ENCODE data around the gene KIAA1614. TPM values are rescaled to one million over a fixed set of nuclear protein-coding genes. Genes with fewer than 3 reads are reported as not detected.

Gene KIAA1614
- total RNA-seq, 6 experiments from 2014 or later: 2.9 to 4.7 (median 3.9) TPM

GRCh38 chr1:180932378-180932777 is 19.7 kb downstream of the KIAA1614 start:
- no peak for DNase-seq
- Mint-ChIP-seq H3K4me3 (no peak overlapping the region), H3K9me3 (no peaks in the 10 kb centered on the region), H3K4me1 (ENCODE audit: low read depth) (peaks cover 6% of the 10 kb centered on the region; the same call in 1 of the 2 replicates), H3K27me3 (ENCODE audit: insufficient read depth) (peaks cover 2% of the 10 kb centered on the region; the same call in 1 of the 2 replicates), H3K27ac (no peak overlapping the region), H3K36me3 (ENCODE audit: low read depth) (no peaks in the 10 kb centered on the region)
- TF ChIP-seq CTCF (IDR thresholded peaks at IDR 0.05): no peak

GRCh38 chr1:180933141-180933540 is 20.4 kb downstream of the KIAA1614 start:
- H3K27me3 Mint-ChIP-seq (ENCODE audit: insufficient read depth): peaks cover 2% of the 10 kb centered on the region; the same call in 1 of the 2 replicates
- no peaks in the 10 kb centered on the region for H3K9me3 Mint-ChIP-seq
- no peak for TF ChIP-seq CTCF (IDR thresholded peaks at IDR 0.05)
- no peaks in the 10 kb centered on the region for H3K36me3 Mint-ChIP-seq (ENCODE audit: low read depth)
- no peak for DNase-seq
- peaks cover 6% of the 10 kb centered on the region; the same call in 1 of the 2 replicates for H3K4me1 Mint-ChIP-seq (ENCODE audit: low read depth)
- H3K27ac Mint-ChIP-seq: no peak overlapping the region
- H3K4me3 Mint-ChIP-seq: no peak overlapping the region

GRCh38 chr1:180934563-180934962 is 21.9 kb downstream of the KIAA1614 start:
- no peak for TF ChIP-seq CTCF (IDR thresholded peaks at IDR 0.05)
- Mint-ChIP-seq H3K4me1 (ENCODE audit: low read depth) (peaks cover 6% of the 10 kb centered on the region; the same call in 1 of the 2 replicates), H3K27ac (no peak overlapping the region), H3K36me3 (ENCODE audit: low read depth) (no peaks in the 10 kb centered on the region), H3K9me3 (no peaks in the 10 kb centered on the region), H3K4me3 (no peak overlapping the region), H3K27me3 (ENCODE audit: insufficient read depth) (no peaks in the 10 kb centered on the region)
- no peak for DNase-seq

GRCh38 chr1:180935326-180936109 is 22.8 kb downstream of the KIAA1614 start:
- peaks cover 6% of the 10 kb centered on the region; the same call in 1 of the 2 replicates for H3K4me1 Mint-ChIP-seq (ENCODE audit: low read depth)
- no peaks in the 10 kb centered on the region for H3K27me3 Mint-ChIP-seq (ENCODE audit: insufficient read depth)
- no peak overlapping the region for H3K4me3 Mint-ChIP-seq
- H3K27ac Mint-ChIP-seq: no peak overlapping the region
- H3K9me3 Mint-ChIP-seq: no peaks in the 10 kb centered on the region
- TF ChIP-seq CTCF (IDR thresholded peaks at IDR 0.05): no peak
- no peaks in the 10 kb centered on the region for H3K36me3 Mint-ChIP-seq (ENCODE audit: low read depth)
- DNase-seq: no peak

GRCh38 chr1:180936110-180937011 is 23.7 kb downstream of the KIAA1614 start:
- Mint-ChIP-seq H3K4me1 (ENCODE audit: low read depth) (peaks cover 6% of the 10 kb centered on the region; the same call in 1 of the 2 replicates), H3K27ac (no peak overlapping the region), H3K4me3 (no peak overlapping the region), H3K36me3 (ENCODE audit: low read depth) (no peaks in the 10 kb centered on the region), H3K27me3 (ENCODE audit: insufficient read depth) (no peaks in the 10 kb centered on the region; the same call in 1 of the 2 replicates), H3K9me3 (no peaks in the 10 kb centered on the region)
- no peak for DNase-seq
- no peak for TF ChIP-seq CTCF (IDR thresholded peaks at IDR 0.05)
